SK-N-SH treated with all-trans-retinoic acid at 6 μM for 48 hours (cell line): ENCODE measurements around the gene EXD3.

Experiments used
- ATAC-seq: fragments of 200-7000 bp; cut with Tn5 transposase; 3 replicates; pipeline ENCODE4 v1.9.1; 2020; ENCODE audit warnings: mild to moderate bottlenecking, moderate library complexity
- BACH2 ChIP-seq: fragments of 250-450 bp; sonication (Bioruptor Pico); IDR thresholded peaks from 2 replicates; pipeline ENCODE4 v1.9.0; 2021; ENCODE audit warnings: mild to moderate bottlenecking, borderline replicate concordance
- CSDC2 ChIP-seq: fragments of 250-450 bp; sonication (Bioruptor Pico); IDR thresholded peaks from 2 replicates; pipeline ENCODE4 v1.5.0; 2020; ENCODE audit warnings: mild to moderate bottlenecking, moderate library complexity
- GLIS3 ChIP-seq: fragments of 250-450 bp; sonication (Bioruptor Pico); IDR thresholded peaks from 2 replicates; pipeline ENCODE4 v1.5.0; 2020; ENCODE audit warnings: mild to moderate bottlenecking, moderate library complexity
- ISL1 ChIP-seq: fragments of 250-450 bp; sonication (Bioruptor Pico); IDR thresholded peaks from 2 replicates; pipeline ENCODE4 v2.1.2; 2022; ENCODE audit warnings: mild to moderate bottlenecking, moderate library complexity
- OSR1 ChIP-seq: fragments of 250-450 bp; sonication (Bioruptor Pico); IDR thresholded peaks from 2 replicates; pipeline ENCODE4 v1.8.0; 2022; ENCODE audit warnings: moderate library complexity, mild to moderate bottlenecking, inconsistent platforms
- PPARA ChIP-seq: fragments of 250-450 bp; sonication (Bioruptor Pico); IDR thresholded peaks from 2 replicates; pipeline ENCODE4 v1.5.0; 2020; ENCODE audit warnings: mild to moderate bottlenecking, borderline replicate concordance
- RARB ChIP-seq: fragments of 250-450 bp; sonication (Bioruptor Pico); IDR thresholded peaks from 2 replicates; pipeline ENCODE4 v1.8.0; 2021; ENCODE audit warnings: mild to moderate bottlenecking, moderate library complexity
- SNAI2 ChIP-seq: fragments of 250-450 bp; sonication (Bioruptor Pico); IDR thresholded peaks from 2 replicates; pipeline ENCODE4 v1.5.0; 2020; ENCODE audit warnings: mild to moderate bottlenecking, moderate library complexity
- TCF4 ChIP-seq: fragments of 250-450 bp; sonication (Bioruptor Pico); IDR thresholded peaks from 2 replicates; pipeline ENCODE4 v1.8.0; 2021; ENCODE audit warnings: mild to moderate bottlenecking, moderate library complexity, borderline replicate concordance
- TOX ChIP-seq: fragments of 250-450 bp; sonication (Bioruptor Pico); IDR thresholded peaks from 2 replicates; pipeline ENCODE4 v1.8.0; 2021; ENCODE audit warnings: mild to moderate bottlenecking, moderate library complexity, borderline replicate concordance
- ZC3H10 ChIP-seq: fragments of 250-450 bp; sonication (Bioruptor Pico); IDR thresholded peaks from 2 replicates; pipeline ENCODE4 v1.5.1; 2021; ENCODE audit warnings: mild to moderate bottlenecking, moderate library complexity
- ZFP3 ChIP-seq: fragments of 250-450 bp; sonication (Bioruptor Pico); IDR thresholded peaks from 2 replicates; pipeline ENCODE4 v1.5.0; 2020; ENCODE audit warnings: mild to moderate bottlenecking, moderate library complexity
- ZFP30 ChIP-seq: fragments of 450-650 bp; formaldehyde crosslinking; IDR thresholded peaks from 2 replicates; pipeline ENCODE4 v1.5.0; 2022; ENCODE audit warnings: mild to moderate bottlenecking, moderate library complexity
- ZNF565 ChIP-seq: fragments of 450-650 bp; formaldehyde crosslinking; conservative IDR thresholded peaks from 2 replicates; pipeline ENCODE4 v1.5.0; 2020; ENCODE audit warnings: low read depth, mild to moderate bottlenecking, moderate library complexity
- ZNF70 ChIP-seq: fragments of 450-650 bp; formaldehyde crosslinking; IDR thresholded peaks from 2 replicates; pipeline ENCODE4 v1.5.0; 2020; ENCODE audit warnings: mild to moderate bottlenecking, moderate library complexity
- ZNF8 ChIP-seq: fragments of 450-650 bp; formaldehyde crosslinking; IDR thresholded peaks from 2 replicates; pipeline ENCODE4 v1.5.0; 2020; ENCODE audit warnings: mild to moderate bottlenecking, moderate library complexity
- TF ChIP-seq, protein P1 (sequence below): fragments of 250-450 bp; sonication (Bioruptor Pico); IDR thresholded peaks from 2 replicates; pipeline ENCODE4 v1.8.0; 2021; ENCODE audit warnings: low read depth, mild to moderate bottlenecking, moderate library complexity, borderline replicate concordance
- TF ChIP-seq, protein P2 (sequence below): fragments of 250-450 bp; sonication (Bioruptor Pico); IDR thresholded peaks from 2 replicates; pipeline ENCODE4 v1.5.1; 2021; ENCODE audit warnings: mild to moderate bottlenecking, moderate library complexity
- TF ChIP-seq, protein P3 (sequence below): fragments of 250-450 bp; sonication (Bioruptor Pico); IDR thresholded peaks from 2 replicates; pipeline ENCODE4 v1.5.0; 2020; ENCODE audit warnings: mild to moderate bottlenecking, moderate library complexity
- TF ChIP-seq, protein P4 (sequence below): fragments of 250-450 bp; sonication (Bioruptor Pico); IDR thresholded peaks from 2 replicates; pipeline ENCODE4 v1.5.1; 2020; ENCODE audit warnings: low read depth, mild to moderate bottlenecking, moderate library complexity
- TF ChIP-seq, protein P5 (sequence below): fragments of 250-450 bp; sonication (Bioruptor Pico); IDR thresholded peaks from 2 replicates; pipeline ENCODE4 v1.8.0; 2020; ENCODE audit warnings: mild to moderate bottlenecking, moderate library complexity, borderline replicate concordance

Gene EXD3

DNA sequence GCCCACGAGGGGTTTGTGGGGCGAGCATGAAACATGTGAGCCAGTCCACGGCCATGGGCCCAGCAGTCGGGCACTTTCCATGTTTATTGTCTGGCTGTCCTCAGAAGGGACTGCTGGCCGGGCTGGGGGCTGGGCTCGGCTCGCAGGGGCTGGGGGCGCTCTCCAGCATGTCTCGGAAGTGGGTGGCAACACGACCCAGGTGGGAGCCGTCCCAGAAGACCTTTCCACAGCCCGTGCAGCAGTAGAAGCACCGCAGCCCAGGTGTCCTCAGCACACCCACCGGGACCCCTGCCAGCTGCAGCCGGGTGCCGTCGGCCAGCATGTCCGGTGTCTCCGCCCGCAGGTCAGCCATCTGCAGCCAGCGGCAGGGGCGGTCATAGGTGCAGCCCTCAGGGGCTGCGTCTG is 116.1 kb downstream of the EXD3 start:
- ATAC-seq = no peak
- TF ChIP-seq ZNF565 (CRISPR knock-in tag) (no peak), ZNF70 (CRISPR knock-in tag) (no peak)

DNA sequence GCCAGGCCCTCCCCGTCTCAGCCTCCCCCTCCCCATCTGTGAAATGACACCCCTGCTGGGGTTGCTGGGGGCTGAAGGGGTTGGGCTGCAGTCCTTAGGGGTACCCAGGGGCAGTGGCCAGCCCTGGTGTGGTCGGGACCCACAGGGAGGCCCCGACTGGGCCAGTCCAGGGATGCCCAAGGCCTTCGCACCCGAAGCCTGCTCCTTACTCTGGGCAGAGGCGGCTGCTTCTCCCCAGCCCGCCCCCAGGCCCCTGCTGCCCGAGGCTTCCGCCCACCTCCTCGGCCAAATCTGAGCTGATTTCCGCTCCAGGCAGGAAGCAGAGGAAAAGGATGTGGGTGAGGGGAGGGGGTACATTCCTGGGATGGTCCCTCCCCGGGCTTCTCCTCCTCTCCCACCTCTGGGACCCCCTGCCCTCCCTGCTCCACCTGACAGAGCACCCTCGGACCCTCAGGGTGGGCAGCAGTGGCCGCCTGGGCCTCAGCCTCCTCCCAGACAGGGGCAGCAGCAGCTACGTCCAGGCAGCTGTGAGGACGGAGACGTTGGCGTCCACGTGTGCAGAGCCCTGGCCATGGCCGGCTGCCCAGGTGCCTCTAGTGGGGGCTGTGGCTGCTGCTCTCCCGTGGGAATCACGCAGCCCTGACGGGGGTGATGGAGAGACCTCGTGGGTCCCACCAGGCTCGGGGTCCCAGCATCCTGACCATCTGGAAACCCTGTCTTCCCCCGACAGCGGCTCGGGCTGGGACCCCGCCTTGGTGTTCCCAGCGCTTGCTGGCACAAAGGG is 116.7 kb downstream of the EXD3 start:
- ATAC-seq = no peak
- TF ChIP-seq ZNF565 (CRISPR knock-in tag) = no peak
- TF ChIP-seq CSDC2 (CRISPR knock-in tag) = no peak
- no peak for TF ChIP-seq ZNF70 (CRISPR knock-in tag)
- no peak for TF ChIP-seq GLIS3 (CRISPR knock-in tag)
- no peak for TF ChIP-seq SNAI2 (CRISPR knock-in tag)
- no peak for TF ChIP-seq TCF4 (CRISPR knock-in tag)
- TF ChIP-seq RARB = no peak
- TF ChIP-seq, protein P1, sequence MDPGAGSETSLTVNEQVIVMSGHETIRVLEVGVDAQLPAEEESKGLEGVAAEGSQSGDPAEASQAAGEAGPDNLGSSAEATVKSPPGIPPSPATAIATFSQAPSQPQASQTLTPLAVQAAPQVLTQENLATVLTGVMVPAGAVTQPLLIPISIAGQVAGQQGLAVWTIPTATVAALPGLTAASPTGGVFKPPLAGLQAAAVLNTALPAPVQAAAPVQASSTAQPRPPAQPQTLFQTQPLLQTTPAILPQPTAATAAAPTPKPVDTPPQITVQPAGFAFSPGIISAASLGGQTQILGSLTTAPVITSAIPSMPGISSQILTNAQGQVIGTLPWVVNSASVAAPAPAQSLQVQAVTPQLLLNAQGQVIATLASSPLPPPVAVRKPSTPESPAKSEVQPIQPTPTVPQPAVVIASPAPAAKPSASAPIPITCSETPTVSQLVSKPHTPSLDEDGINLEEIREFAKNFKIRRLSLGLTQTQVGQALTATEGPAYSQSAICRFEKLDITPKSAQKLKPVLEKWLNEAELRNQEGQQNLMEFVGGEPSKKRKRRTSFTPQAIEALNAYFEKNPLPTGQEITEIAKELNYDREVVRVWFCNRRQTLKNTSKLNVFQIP = no peak
- TF ChIP-seq, protein P2, sequence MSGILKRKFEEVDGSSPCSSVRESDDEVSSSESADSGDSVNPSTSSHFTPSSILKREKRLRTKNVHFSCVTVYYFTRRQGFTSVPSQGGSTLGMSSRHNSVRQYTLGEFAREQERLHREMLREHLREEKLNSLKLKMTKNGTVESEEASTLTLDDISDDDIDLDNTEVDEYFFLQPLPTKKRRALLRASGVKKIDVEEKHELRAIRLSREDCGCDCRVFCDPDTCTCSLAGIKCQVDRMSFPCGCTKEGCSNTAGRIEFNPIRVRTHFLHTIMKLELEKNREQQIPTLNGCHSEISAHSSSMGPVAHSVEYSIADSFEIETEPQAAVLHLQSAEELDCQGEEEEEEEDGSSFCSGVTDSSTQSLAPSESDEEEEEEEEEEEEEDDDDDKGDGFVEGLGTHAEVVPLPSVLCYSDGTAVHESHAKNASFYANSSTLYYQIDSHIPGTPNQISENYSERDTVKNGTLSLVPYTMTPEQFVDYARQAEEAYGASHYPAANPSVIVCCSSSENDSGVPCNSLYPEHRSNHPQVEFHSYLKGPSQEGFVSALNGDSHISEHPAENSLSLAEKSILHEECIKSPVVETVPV (CRISPR knock-in tag) = no peak
- TF ChIP-seq TOX (CRISPR knock-in tag) = no peak
- no peak for TF ChIP-seq ZFP3 (CRISPR knock-in tag)
- no peak for TF ChIP-seq ISL1
- TF ChIP-seq, protein P3, sequence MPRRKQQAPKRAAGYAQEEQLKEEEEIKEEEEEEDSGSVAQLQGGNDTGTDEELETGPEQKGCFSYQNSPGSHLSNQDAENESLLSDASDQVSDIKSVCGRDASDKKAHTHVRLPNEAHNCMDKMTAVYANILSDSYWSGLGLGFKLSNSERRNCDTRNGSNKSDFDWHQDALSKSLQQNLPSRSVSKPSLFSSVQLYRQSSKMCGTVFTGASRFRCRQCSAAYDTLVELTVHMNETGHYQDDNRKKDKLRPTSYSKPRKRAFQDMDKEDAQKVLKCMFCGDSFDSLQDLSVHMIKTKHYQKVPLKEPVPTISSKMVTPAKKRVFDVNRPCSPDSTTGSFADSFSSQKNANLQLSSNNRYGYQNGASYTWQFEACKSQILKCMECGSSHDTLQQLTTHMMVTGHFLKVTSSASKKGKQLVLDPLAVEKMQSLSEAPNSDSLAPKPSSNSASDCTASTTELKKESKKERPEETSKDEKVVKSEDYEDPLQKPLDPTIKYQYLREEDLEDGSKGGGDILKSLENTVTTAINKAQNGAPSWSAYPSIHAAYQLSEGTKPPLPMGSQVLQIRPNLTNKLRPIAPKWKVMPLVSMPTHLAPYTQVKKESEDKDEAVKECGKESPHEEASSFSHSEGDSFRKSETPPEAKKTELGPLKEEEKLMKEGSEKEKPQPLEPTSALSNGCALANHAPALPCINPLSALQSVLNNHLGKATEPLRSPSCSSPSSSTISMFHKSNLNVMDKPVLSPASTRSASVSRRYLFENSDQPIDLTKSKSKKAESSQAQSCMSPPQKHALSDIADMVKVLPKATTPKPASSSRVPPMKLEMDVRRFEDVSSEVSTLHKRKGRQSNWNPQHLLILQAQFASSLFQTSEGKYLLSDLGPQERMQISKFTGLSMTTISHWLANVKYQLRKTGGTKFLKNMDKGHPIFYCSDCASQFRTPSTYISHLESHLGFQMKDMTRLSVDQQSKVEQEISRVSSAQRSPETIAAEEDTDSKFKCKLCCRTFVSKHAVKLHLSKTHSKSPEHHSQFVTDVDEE (CRISPR knock-in tag) = no peak
- TF ChIP-seq ZFP30 = no peak
- TF ChIP-seq ZNF8 = no peak
- TF ChIP-seq ZC3H10 (CRISPR knock-in tag) = no peak
- TF ChIP-seq, protein P4, sequence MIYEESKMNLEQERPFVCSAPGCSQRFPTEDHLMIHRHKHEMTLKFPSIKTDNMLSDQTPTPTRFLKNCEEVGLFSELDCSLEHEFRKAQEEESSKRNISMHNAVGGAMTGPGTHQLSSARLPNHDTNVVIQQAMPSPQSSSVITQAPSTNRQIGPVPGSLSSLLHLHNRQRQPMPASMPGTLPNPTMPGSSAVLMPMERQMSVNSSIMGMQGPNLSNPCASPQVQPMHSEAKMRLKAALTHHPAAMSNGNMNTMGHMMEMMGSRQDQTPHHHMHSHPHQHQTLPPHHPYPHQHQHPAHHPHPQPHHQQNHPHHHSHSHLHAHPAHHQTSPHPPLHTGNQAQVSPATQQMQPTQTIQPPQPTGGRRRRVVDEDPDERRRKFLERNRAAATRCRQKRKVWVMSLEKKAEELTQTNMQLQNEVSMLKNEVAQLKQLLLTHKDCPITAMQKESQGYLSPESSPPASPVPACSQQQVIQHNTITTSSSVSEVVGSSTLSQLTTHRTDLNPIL (CRISPR knock-in tag) = no peak
- no peak for TF ChIP-seq PPARA
- no peak for TF ChIP-seq BACH2 (CRISPR knock-in tag)

DNA sequence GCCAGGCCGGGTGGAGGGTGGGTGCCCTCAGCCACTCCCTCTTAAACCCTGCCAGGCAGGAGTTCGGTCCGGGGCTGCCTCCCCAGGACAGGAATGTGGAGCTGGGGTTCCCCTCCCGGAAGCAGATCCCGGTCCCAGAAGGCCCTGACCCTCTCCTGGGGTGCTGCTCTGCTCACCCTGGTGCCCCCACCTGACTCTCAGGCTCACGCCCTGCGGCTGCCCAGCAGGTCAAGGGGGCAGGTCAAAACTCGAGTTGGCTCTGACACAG is 117.2 kb downstream of the EXD3 start:
- ATAC-seq = no peak
- TF ChIP-seq PPARA = no peak
- no peak for TF ChIP-seq CSDC2 (CRISPR knock-in tag)
- TF ChIP-seq, protein P4 (CRISPR knock-in tag) = no peak
- TF ChIP-seq, protein P3 (CRISPR knock-in tag) = no peak
- no peak for TF ChIP-seq ZFP3 (CRISPR knock-in tag)
- TF ChIP-seq OSR1 (CRISPR knock-in tag) = no peak
- TF ChIP-seq, protein P1 = no peak
- TF ChIP-seq, protein P5, sequence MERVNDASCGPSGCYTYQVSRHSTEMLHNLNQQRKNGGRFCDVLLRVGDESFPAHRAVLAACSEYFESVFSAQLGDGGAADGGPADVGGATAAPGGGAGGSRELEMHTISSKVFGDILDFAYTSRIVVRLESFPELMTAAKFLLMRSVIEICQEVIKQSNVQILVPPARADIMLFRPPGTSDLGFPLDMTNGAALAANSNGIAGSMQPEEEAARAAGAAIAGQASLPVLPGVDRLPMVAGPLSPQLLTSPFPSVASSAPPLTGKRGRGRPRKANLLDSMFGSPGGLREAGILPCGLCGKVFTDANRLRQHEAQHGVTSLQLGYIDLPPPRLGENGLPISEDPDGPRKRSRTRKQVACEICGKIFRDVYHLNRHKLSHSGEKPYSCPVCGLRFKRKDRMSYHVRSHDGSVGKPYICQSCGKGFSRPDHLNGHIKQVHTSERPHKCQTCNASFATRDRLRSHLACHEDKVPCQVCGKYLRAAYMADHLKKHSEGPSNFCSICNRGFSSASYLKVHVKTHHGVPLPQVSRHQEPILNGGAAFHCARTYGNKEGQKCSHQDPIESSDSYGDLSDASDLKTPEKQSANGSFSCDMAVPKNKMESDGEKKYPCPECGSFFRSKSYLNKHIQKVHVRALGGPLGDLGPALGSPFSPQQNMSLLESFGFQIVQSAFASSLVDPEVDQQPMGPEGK (CRISPR knock-in tag) = no peak
- no peak for TF ChIP-seq TCF4 (CRISPR knock-in tag)
